Thymus (tissue), 11 donors: ENCODE data around the gene NUDT2. TPM values are rescaled to one million over a fixed set of nuclear protein-coding genes. Genes with fewer than 3 reads are reported as not detected.

Source experiments
- DNase-seq, 9 donors: peaks; one replicate each; pipeline ENCODE4 v3.0.0-alpha.2; 2013; ENCODE audit warnings: low spot score in 9 of 9, low read depth in 6 of 9, missing footprints in 1 of 9
- H3K27ac ChIP-seq, 2 donors: one replicate each; pipeline ENCODE4 v1.5.1; 2013; ENCODE audit warnings: control low read depth in 1 of 2, low read depth in 1 of 2, low read length in 1 of 2, mild to moderate bottlenecking in 1 of 2, moderate library complexity in 1 of 2
- H3K27me3 ChIP-seq, 2 donors: one replicate each; pipeline ENCODE4 v1.5.1; 2013; ENCODE audit warnings: low read length in 1 of 2; ENCODE audit not compliant: control insufficient read depth in 2 of 2, insufficient read depth in 1 of 2
- H3K36me3 ChIP-seq, 2 donors: one replicate each; pipeline ENCODE4 v1.5.1; 2013; ENCODE audit warnings: low read length in 1 of 2, mild to moderate bottlenecking in 1 of 2, moderate library complexity in 1 of 2; ENCODE audit not compliant: control insufficient read depth in 2 of 2, insufficient read depth in 2 of 2
- H3K4me1 ChIP-seq, 2 donors: one replicate each; pipeline ENCODE4 v1.5.1; 2013; ENCODE audit warnings: low read length in 2 of 2; ENCODE audit not compliant: control insufficient read depth in 2 of 2, insufficient read depth in 2 of 2
- H3K4me3 ChIP-seq, 2 donors: one replicate each; pipeline ENCODE4 v1.5.1; 2013; ENCODE audit warnings: low read length in 2 of 2, control low read depth in 1 of 2, mild to moderate bottlenecking in 1 of 2
- H3K9me3 ChIP-seq, 2 donors: one replicate each; pipeline ENCODE4 v1.5.1; 2013; ENCODE audit warnings: low read length in 1 of 2, mild to moderate bottlenecking in 1 of 2; ENCODE audit not compliant: control insufficient read depth in 2 of 2, insufficient read depth in 1 of 2
- WGBS: extraction: QIAGEN DNeasy Blood & Tissue Kit; methylation state at CpG from one replicate; pipeline ENCODE4 v1.1.7; 2013; 5-methylcytosine and 5-hydroxymethylcytosine counted together
- polyA plus RNA-seq: library from polyadenylated mRNA; stranded (reverse); fragments of 200-250 nt; gene quantifications from one replicate; pipeline ENCODE4 v1.2.3, GENCODE V29; 2013
- total RNA-seq: library from RNA; stranded (reverse); fragments of 120-200 nt; gene quantifications from one replicate; pipeline ENCODE4 v1.2.4, GENCODE V29; 2013
- donor health status: healthy.

NUDT2 gene
- total and polyA plus RNA-seq, 2 donors = 20.3 to 33.9 TPM

GRCh38 chr9:34310215-34310614 lies 19.2 kb upstream of the NUDT2 start:
- no peaks in the 10 kb centered on the region for H3K4me1 ChIP-seq
- H3K9me3 ChIP-seq = no peaks in the 10 kb centered on the region
- no peak overlapping the region for H3K4me3 ChIP-seq
- H3K27ac ChIP-seq = no peak overlapping the region
- H3K36me3 ChIP-seq = peaks cover 0 to 5% of the 10 kb centered on the region in 2 donors
- no peak for DNase-seq
- 92% methylated on average over 1 of the region's 1 CpG for WGBS
- H3K27me3 ChIP-seq = no peaks in the 10 kb centered on the region

DNA sequence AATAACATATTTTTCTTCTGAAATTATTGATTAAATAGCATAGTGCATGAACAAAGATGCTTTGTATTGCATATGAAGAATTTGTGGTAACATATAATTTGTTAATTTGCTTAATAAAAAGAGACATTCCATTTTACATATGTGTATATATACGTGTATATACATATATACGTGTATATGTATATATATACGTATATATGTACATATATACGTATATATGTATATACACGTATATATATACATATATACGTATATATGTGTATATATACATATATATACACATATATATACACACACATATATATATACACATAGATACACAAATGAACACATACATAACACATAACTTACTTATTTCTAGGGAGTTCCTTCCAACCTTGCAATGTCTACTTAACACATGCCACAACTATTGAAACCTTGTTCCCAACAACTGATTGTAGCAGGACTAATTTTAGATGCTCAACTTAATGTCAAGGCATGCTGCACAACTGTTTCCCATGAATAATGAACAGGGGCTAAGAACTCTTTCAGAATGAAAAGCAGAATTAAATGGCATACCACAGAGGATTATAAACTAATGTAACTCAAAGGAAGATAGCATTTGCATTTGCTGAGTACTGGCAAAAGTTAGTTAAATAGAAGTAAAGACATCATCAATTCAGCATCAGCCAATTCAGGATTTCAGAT lies 17.7 kb upstream of the NUDT2 start:
- no peaks in the 10 kb centered on the region for H3K9me3 ChIP-seq

GRCh38 chr9:34317436-34317835 lies 11.9 kb upstream of the NUDT2 start:
- peaks cover 2 to 16% of the 10 kb centered on the region in 2 donors for H3K36me3 ChIP-seq
- DNase-seq = no peak
- 89% methylated on average over 2 of the region's 2 CpGs for WGBS
- no peaks in the 10 kb centered on the region for H3K9me3 ChIP-seq
- no peak overlapping the region for H3K27ac ChIP-seq
- H3K4me1 ChIP-seq = no peaks in the 10 kb centered on the region
- no peaks in the 10 kb centered on the region for H3K27me3 ChIP-seq
- no peak overlapping the region for H3K4me3 ChIP-seq

More for the DNA sequence above, 17.7 kb upstream of the NUDT2 start:
- Histone ChIP-seq H3K27ac (no peak overlapping the region), H3K4me3 (no peak overlapping the region), H3K4me1 (no peaks in the 10 kb centered on the region), H3K27me3 (no peaks in the 10 kb centered on the region), H3K36me3 (peaks cover 0 to 4% of the 10 kb centered on the region in 2 donors)
- no peak for DNase-seq
- WGBS = 96% methylated on average over 6 of the region's 6 CpGs

DNA sequence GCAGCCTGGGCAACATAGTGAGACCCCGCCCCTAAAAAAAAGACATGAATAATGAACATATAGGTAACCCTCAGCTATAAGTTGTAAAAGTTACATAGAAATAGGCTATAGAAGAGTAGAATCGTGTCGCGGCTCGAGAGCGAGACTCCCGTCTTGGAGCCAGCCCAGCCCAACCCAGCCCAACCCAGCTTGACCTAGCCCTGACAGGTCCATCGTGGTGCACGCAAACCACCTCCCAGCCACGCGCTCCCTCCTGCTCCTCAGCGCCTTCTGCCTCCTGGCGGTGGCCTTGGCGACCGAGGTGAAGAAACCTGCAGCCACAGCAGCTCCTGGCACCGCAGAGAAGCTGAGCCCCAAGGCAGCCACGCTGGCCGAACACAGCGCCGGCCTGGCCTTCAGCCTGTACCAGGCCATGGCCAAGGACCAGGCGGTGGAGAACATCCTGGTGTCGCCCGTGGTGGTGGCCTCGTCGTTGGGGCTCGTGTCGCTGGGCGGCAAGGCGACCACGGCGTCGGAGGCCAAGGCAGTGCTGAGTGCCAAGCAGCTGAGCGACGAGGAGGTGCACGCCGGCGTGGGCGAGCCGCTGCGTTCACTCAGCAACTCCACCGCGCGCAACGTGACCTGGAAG lies 11.1 kb upstream of the NUDT2 start:
- 97% methylated on average over 44 of the region's 44 CpGs for WGBS
- Histone ChIP-seq H3K4me1 (no peaks in the 10 kb centered on the region), H3K27me3 (no peaks in the 10 kb centered on the region), H3K4me3 (no peak overlapping the region), H3K9me3 (no peaks in the 10 kb centered on the region), H3K27ac (no peak overlapping the region), H3K36me3 (peaks cover 2 to 16% of the 10 kb centered on the region in 2 donors)
- no peak for DNase-seq

GRCh38 chr9:34321451-34321850 lies 7.9 kb upstream of the NUDT2 start:
- Histone ChIP-seq H3K4me3 (no peak overlapping the region), H3K36me3 (peaks cover 2 to 16% of the 10 kb centered on the region in 2 donors), H3K27me3 (no peaks in the 10 kb centered on the region), H3K4me1 (no peaks in the 10 kb centered on the region), H3K9me3 (no peaks in the 10 kb centered on the region), H3K27ac (no peak overlapping the region)
- WGBS = 95% methylated on average over 7 of the region's 7 CpGs
- no peak for DNase-seq

DNA sequence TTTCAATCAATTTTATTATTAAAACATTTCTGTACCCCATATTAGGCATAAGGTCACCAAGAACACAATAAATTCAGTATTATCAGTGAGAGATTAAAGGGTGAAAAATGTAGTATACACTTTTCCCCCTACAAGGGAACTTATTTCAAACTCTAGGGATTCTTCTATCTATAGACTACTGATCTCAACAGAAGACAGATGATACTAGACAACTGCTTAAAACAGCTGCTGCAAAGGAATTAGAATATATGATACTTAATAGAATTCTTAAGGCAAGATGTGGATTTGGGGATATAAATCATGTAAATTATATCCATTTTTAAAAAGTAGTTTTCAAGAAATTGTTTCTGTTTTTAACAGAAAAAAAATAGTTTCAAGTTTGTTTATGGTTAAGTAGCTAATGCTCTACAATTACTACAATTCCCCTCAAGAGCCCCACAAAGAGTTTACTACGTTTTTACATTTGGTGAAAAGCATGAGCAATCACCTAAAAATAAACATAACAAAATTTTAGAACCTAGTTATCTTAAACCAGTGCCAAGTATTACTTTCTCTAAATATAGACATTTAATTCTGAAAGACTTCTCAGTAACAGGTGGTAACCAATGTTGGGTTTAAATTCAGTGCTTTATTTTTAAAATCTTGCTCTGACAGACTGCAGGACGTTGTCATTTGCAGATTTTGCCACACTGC lies 6.3 kb upstream of the NUDT2 start:
- 98% methylated on average over 2 of the region's 2 CpGs for WGBS
- peaks cover under 1 to 16% of the 10 kb centered on the region in 2 donors for H3K36me3 ChIP-seq
- H3K9me3 ChIP-seq = no peaks in the 10 kb centered on the region

GRCh38 chr9:34326690-34327089 lies 2.7 kb upstream of the NUDT2 start:
- Histone ChIP-seq H3K27me3 (no peaks in the 10 kb centered on the region), H3K4me3 (no peak overlapping the region), H3K36me3 (no peaks in the 10 kb centered on the region), H3K9me3 (no peaks in the 10 kb centered on the region), H3K4me1 (peaks cover 7 to 14% of the 10 kb centered on the region in 2 donors), H3K27ac (no peak overlapping the region)
- DNase-seq = no peak
- 89% methylated on average over 1 of the region's 1 CpG for WGBS

More for the DNA sequence above, 6.3 kb upstream of the NUDT2 start:
- Histone ChIP-seq H3K27ac (no peak overlapping the region), H3K4me3 (no peak overlapping the region), H3K4me1 (peaks cover 0 to 4% of the 10 kb centered on the region in 2 donors), H3K27me3 (no peaks in the 10 kb centered on the region)
- no peak for DNase-seq

GRCh38 chr9:34328500-34328986 lies 826 bp upstream of the NUDT2 start:
- Histone ChIP-seq H3K36me3 (no peaks in the 10 kb centered on the region), H3K27ac (peak overlapping the region; percentile 43 to 77), H3K4me1 (peaks cover 7 to 14% of the 10 kb centered on the region in 2 donors), H3K9me3 (no peaks in the 10 kb centered on the region), H3K4me3 (peak overlapping the region; percentile 61 to 73), H3K27me3 (no peaks in the 10 kb centered on the region)
- DNase-seq = peak in 2 of 9 donors; percentile 2 to 4
- under 1% methylated on average over 11 of the region's 11 CpGs for WGBS

- Histone ChIP-seq H3K4me1 (peaks cover 7 to 14% of the 10 kb centered on the region in 2 donors), H3K9me3 (no peaks in the 10 kb centered on the region), H3K36me3 (peaks cover 0 to 7% of the 10 kb centered on the region in 2 donors), H3K4me3 (no peak overlapping the region), H3K27me3 (no peaks in the 10 kb centered on the region), H3K27ac (no peak overlapping the region)
- DNase-seq = no peak
- WGBS = 91% methylated on average over 1 of the region's 1 CpG
Measured at GRCh38 chr9:34331196-34331595, 1.8 kb downstream of the NUDT2 start.
